ENCODE measurements around the gene SETD1B.
"Not testable (repeated sequence)": the region's sequence is repeated elsewhere in the genome, so short reads cannot be mapped to it uniquely, and the experiment has no call there.

The SETD1B gene

GRCh38 chr12:121788176-121788818 lies 15.5 kb upstream of the SETD1B start:
- peaks cover 4% of the 10 kb centered on the region for H3K36me3 ChIP-seq (ENCODE audit: control insufficient read depth, insufficient read depth, low read length)

DNA sequence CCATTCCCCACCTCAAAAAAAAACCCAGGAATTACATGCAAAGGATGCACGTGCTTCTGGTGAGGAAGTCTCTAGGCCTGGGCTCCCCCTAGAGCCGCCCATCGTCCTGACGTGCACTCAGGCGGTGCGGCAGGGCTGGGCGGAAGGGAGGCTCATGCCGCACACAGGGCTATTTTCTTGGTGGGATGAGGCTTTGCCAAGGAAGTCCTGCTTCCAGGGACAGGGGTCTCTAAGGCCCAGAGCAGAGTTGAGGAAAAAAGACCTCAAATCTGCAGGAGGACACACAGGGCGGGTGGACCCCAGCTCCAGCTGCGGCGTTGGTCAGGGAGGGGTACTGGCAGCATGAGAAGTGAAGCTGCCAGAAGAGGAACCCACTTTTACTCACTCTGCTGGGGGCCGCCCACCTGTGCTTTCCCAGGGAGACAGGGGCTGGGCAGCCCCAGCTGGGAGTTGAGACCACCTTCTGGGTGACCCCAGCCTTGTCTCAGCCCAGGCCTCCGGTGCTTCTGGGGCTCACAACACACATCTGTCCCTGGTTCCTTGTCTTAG lies 14.5 kb upstream of the SETD1B start:
- Histone ChIP-seq H3K36me3 (ENCODE audit: control insufficient read depth, insufficient read depth, low read length) (peaks cover 4% of the 10 kb centered on the region), H3K4me3 (replicated peaks; ENCODE audit: low read depth, low read length) (peak overlapping the region; percentile 54), H3K27me3 (replicated peaks; ENCODE audit: control insufficient read depth, insufficient read depth, low read length) (no peaks in the 10 kb centered on the region)
- peak; percentile 72 for DNase-seq (ENCODE audit: extremely low read depth, insufficient read length)
- no peak for TF ChIP-seq CTCF (IDR thresholded peaks at IDR 0.05; ENCODE audit: insufficient read depth, low read length, poor library complexity, severe bottlenecking)

More at GRCh38 chr12:121788176-121788818, 15.5 kb upstream of the SETD1B start:
- H3K4me3 ChIP-seq (replicated peaks; ENCODE audit: low read depth, low read length) = no peak overlapping the region
- no peaks in the 10 kb centered on the region for H3K27me3 ChIP-seq (replicated peaks; ENCODE audit: control insufficient read depth, insufficient read depth, low read length)
- TF ChIP-seq CTCF (IDR thresholded peaks at IDR 0.05; ENCODE audit: insufficient read depth, low read length, poor library complexity, severe bottlenecking) = no peak
- no peak for DNase-seq (ENCODE audit: extremely low read depth, insufficient read length)

- Histone ChIP-seq H3K4me3 (replicated peaks; ENCODE audit: low read depth, low read length) (peak overlapping the region; percentile 54), H3K27me3 (replicated peaks; ENCODE audit: control insufficient read depth, insufficient read depth, low read length) (no peaks in the 10 kb centered on the region), H3K36me3 (ENCODE audit: control insufficient read depth, insufficient read depth, low read length) (peaks cover 5% of the 10 kb centered on the region)
- DNase-seq (ENCODE audit: extremely low read depth, insufficient read length) = peak; percentile 92
- no peak for TF ChIP-seq CTCF (IDR thresholded peaks at IDR 0.05; ENCODE audit: insufficient read depth, low read length, poor library complexity, severe bottlenecking)
These were observed 13.7 kb upstream of the SETD1B start for GRCh38 chr12:121789800-121790728.

DNA sequence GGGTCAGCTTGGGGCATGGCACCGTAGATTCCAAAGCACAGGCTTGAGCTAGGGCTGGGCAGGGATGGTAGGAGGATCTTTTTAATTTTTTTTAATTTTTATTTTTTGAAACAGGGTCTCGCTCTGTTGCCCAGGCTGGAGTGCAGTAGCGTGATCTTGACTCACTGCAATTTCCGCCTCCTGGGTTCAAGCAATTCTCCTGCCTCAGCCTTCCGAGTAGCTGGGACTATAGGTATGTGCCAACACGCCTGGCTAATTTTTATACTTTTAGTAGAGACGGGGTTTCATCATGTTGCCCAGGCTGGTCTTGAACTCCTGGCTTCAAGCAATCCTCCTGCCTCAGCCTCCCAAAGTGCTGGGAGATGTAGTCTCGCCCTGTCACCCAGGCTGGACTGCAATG lies 13.0 kb upstream of the SETD1B start:
- H3K36me3 ChIP-seq (ENCODE audit: control insufficient read depth, insufficient read depth, low read length); H3K27me3 ChIP-seq (replicated peaks; ENCODE audit: control insufficient read depth, insufficient read depth, low read length); DNase-seq (ENCODE audit: extremely low read depth, insufficient read length): not testable (repeated sequence)
- H3K4me3 ChIP-seq (replicated peaks; ENCODE audit: low read depth, low read length) = peak overlapping the region; percentile 54

DNA sequence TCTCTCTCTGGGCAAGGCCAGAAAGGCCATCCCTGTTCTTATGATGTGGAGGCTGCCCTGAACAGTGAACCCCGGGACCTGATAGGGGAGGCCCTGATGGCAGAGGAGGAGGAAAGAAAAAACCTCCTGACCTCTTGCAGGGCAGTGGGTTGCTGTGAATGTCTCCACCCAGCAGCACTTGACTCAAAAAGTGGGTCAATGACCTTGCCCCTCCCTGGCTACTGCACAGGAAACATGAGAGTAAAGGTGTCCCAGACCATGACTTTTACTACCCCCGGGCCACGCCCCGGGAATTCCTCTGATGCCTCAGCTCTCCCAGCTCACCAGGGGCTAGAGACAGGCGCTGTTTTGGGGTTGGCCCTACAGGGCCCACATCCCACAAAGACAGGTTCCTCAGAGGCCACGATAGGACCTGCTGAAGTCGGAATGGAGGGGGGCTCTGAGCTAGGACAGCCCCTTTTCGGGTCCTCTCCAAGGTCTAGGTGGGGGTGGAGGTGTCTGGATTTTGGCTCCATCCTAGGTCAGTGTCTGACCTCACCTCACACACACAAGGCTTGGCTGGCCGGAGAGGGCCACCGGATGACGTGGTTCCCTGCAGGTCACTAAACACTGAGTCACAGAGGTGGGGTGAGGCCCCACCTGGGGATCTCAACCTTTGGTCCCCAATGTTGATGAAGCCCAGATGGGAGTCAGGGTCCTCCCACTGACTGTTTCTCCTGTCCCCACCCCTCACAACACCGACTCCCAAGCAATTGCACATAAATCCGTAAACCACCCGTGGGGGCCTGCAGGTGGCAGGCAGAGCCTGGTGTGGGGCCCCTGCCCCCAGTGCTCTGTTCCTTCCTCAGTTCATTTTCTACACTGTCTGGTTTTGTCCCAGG lies 11.9 kb upstream of the SETD1B start:
- Histone ChIP-seq H3K36me3 (ENCODE audit: control insufficient read depth, insufficient read depth, low read length) (peaks cover 11% of the 10 kb centered on the region), H3K27me3 (replicated peaks; ENCODE audit: control insufficient read depth, insufficient read depth, low read length) (no peaks in the 10 kb centered on the region), H3K4me3 (replicated peaks; ENCODE audit: low read depth, low read length) (peak overlapping the region; percentile 87)
- peak; percentile 12 for TF ChIP-seq CTCF (IDR thresholded peaks at IDR 0.05; ENCODE audit: insufficient read depth, low read length, poor library complexity, severe bottlenecking)
- no peak for DNase-seq (ENCODE audit: extremely low read depth, insufficient read length)
